Activated CD8-positive, alpha-beta memory T cell treated with anti-CD3 and anti-CD28 coated beads for 36 hours (primary cell): ENCODE results near the gene OR13A1. TPM values are rescaled to one million over a fixed set of nuclear protein-coding genes. Genes with fewer than 3 reads are reported as not detected.
"Not testable (repeated sequence)": the region's sequence is repeated elsewhere in the genome, so short reads cannot be mapped to it uniquely, and the experiment has no call there.

ENCODE experiments used
- CTCF ChIA-PET: fragments of 350-600 bp; sonication (Branson Sonifier 250); formaldehyde crosslinking; loops from one replicate; lab custom pipeline; 2021; ENCODE audit warnings: antibody characterized with exemption; lab: Charles Lee
- POLR2A ChIA-PET: fragments of 350-600 bp; sonication (Branson Sonifier 250); formaldehyde crosslinking; loops from one replicate; lab custom pipeline; 2021; ENCODE audit warnings: antibody characterized with exemption; lab: Charles Lee
- total RNA-seq, 2 experiments: library from RNA; stranded (reverse); gene quantifications; one replicate each; pipeline ENCODE4 v1.2.3, GENCODE V29; 2021

Gene OR13A1
- total RNA-seq, 2 experiments from 2014 or later: not detected

- ChIA-PET CTCF (no interaction called here), POLR2A (no interaction called here)
Observed at GRCh38 chr10:45286980-45287379, 28.4 kb downstream of the OR13A1 start.

- POLR2A ChIA-PET: no interaction called here
Observed at GRCh38 chr10:45282061-45282460, 33.3 kb downstream of the OR13A1 start.

GRCh38 chr10:45280113-45280760 lies 35.2 kb downstream of the OR13A1 start:
- CTCF ChIA-PET: interaction anchor here (0.7 kb wide), 1 partner anchor 40 kb away, joined by 3 read pairs; no protein-coding TSS in a partner anchor
- POLR2A ChIA-PET: no interaction called here

More at GRCh38 chr10:45282061-45282460, 33.3 kb downstream of the OR13A1 start:
- CTCF ChIA-PET: no interaction called here

GRCh38 chr10:45279682-45280081 lies 35.7 kb downstream of the OR13A1 start:
- POLR2A ChIA-PET: no interaction called here

GRCh38 chr10:45278860-45279498 lies 36.4 kb downstream of the OR13A1 start:
- CTCF ChIA-PET: no interaction called here
- POLR2A ChIA-PET: no interaction called here

More at GRCh38 chr10:45279682-45280081, 35.7 kb downstream of the OR13A1 start:
- CTCF ChIA-PET: no interaction called here

- POLR2A ChIA-PET, CTCF ChIA-PET: not testable (repeated sequence)
Observed at GRCh38 chr10:45276146-45276545, 39.3 kb downstream of the OR13A1 start.

- ChIA-PET POLR2A (no interaction called here), CTCF (no interaction called here)
Observed at GRCh38 chr10:45274364-45274763, 41.0 kb downstream of the OR13A1 start.

- CTCF ChIA-PET, POLR2A ChIA-PET: not testable (repeated sequence)
Observed at GRCh38 chr10:45267777-45268176, 47.6 kb downstream of the OR13A1 start.

- POLR2A ChIA-PET: no interaction called here
Observed at GRCh38 chr10:45265996-45266395, 49.4 kb downstream of the OR13A1 start.

GRCh38 chr10:45261946-45262345 lies 53.5 kb downstream of the OR13A1 start:
- ChIA-PET CTCF (no interaction called here), POLR2A (no interaction called here)

More at GRCh38 chr10:45265996-45266395, 49.4 kb downstream of the OR13A1 start:
- CTCF ChIA-PET: no interaction called here

- ChIA-PET CTCF (no interaction called here), POLR2A (no interaction called here)
Observed at GRCh38 chr10:45261243-45261775, 54.1 kb downstream of the OR13A1 start.

GRCh38 chr10:45260635-45261034 lies 54.8 kb downstream of the OR13A1 start:
- POLR2A ChIA-PET, CTCF ChIA-PET: not testable (repeated sequence)

GRCh38 chr10:45259786-45260495 lies 55.5 kb downstream of the OR13A1 start:
- POLR2A ChIA-PET, CTCF ChIA-PET: not testable (repeated sequence)

GRCh38 chr10:45257600-45257999 lies 57.8 kb downstream of the OR13A1 start:
- CTCF ChIA-PET: no interaction called here
- POLR2A ChIA-PET: no interaction called here

GRCh38 chr10:45256246-45256645 lies 59.2 kb downstream of the OR13A1 start:
- ChIA-PET CTCF (interaction anchor here (1.1 kb wide), 1 partner anchor 12 kb away, joined by 3 read pairs; no protein-coding TSS in a partner anchor), POLR2A (no interaction called here)

GRCh38 chr10:45255706-45256105 lies 59.7 kb downstream of the OR13A1 start:
- ChIA-PET POLR2A (no interaction called here), CTCF (interaction anchor here (1.1 kb wide), 1 partner anchor 11 kb away, joined by 3 read pairs; no protein-coding TSS in a partner anchor)

GRCh38 chr10:45254892-45255291 lies 60.5 kb downstream of the OR13A1 start:
- ChIA-PET CTCF (no interaction called here), POLR2A (no interaction called here)

- ChIA-PET POLR2A (no interaction called here), CTCF (interaction anchor here (0.6 kb wide), 1 partner anchor 471 kb away, joined by 5 read pairs; no protein-coding TSS in a partner anchor)
Observed at GRCh38 chr10:45253183-45253914, 62.1 kb downstream of the OR13A1 start.
